NCI-H460 (cell line): ENCODE results near the gene ANKRD55. TPM values are rescaled to one million over a fixed set of nuclear protein-coding genes. Genes with fewer than 3 reads are reported as not detected.
"Not testable (repeated sequence)": the region's sequence is repeated elsewhere in the genome, so short reads cannot be mapped to it uniquely, and the experiment has no call there.

ENCODE experiments used
- DNase-seq: peaks from one replicate; pipeline ENCODE4 v3.0.0-alpha.2; 2016; ENCODE audit warnings: low read depth; ENCODE audit errors: extremely low read depth
- total RNA-seq: library from RNA; depleted of rRNA; stranded (reverse); fragments of >200 nt; shearing (Covaris generic); gene quantifications from 2 replicates; pipeline ENCODE4 v1.2.3, GENCODE V29; 2014

The ANKRD55 gene
- total RNA-seq, 1 experiment from 2014 or later, result not detected

DNA sequence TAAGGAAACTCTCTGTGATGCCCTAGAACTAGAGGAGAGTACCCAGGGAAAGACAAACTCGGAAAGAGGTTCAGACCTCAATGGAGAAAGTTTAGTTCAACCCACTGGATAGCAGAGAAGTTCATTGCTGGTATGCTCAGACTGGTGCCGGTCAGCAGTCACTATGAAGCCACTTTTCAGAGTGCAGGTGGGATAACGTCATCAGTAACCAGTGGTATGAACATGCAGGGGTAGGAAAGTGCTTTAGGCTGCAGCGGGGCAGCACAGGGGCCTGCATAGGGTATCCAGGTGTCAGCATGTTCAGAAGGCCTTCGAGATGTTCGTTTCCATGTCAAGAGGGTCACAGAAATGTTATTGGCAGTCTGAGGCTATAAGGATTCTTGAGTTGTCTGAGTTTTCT, 20.8 kb upstream of the ANKRD55 start:
- DNase-seq, result no peak

- no peak for DNase-seq
Measured at GRCh38 chr5:56253126-56253525, 20.0 kb upstream of the ANKRD55 start.

- no peak for DNase-seq
Measured at GRCh38 chr5:56251918-56252553, 18.9 kb upstream of the ANKRD55 start.

DNA sequence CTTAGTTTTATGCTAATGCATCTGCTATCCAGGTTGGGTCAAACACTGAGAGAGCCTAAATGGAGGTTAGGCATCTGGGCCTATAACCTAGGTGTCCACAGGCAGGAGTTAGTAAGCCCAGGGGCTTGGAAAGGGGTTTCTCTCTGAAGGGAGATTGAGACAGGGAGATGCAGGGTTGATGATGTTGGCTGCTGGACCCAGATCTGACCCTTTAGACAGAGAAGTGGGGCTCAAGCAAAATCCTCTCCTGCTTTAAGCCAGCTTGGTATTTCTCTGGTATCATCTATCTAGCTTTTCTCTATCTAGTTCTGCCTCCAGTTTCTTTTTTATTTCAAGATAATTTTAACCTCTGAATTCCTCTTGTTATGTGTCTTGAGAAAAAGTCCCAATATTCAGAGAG, 18.3 kb upstream of the ANKRD55 start:
- no peak for DNase-seq

- DNase-seq, result no peak
Measured at GRCh38 chr5:56250011-56250410, 16.9 kb upstream of the ANKRD55 start.

DNA sequence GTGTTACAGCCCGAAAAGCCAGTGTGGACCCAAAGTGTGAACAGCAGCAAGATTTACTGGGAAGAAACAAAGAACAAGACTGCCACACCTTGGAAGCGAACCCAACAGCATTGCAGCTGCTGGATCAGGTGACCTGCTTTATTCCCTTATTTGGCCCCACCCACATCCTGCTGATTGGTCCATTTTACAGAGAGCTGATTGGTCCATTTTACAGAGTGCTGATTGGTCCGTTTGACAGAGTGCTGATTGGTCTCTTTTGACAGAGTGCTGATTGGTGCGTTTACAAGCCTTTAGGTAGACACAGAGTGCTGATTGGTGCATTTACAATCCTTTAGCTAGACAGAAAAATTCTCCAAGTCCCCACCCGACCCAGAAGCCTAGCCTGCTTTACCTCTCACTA, 16.0 kb upstream of the ANKRD55 start:
- DNase-seq, result not testable (repeated sequence)

DNA sequence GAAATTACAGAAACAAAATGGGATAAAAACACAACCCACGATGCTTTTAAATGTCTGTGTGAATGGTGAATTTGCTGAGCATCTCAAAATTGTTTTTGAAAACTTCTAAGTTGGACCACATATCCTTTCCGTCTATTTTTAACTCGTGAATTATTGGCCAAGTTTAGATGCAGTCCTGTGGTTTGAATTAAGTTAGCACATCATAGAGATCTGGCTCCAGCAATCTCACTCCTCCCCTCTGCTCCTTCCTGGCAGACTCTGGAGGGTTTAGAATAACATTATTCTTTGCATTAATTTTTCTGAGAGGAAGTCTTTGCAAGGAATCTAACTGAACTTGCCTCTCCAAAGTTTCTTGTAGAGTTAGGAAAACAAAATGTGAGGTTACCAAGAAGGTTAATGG, 14.5 kb upstream of the ANKRD55 start:
- DNase-seq, result no peak

DNA sequence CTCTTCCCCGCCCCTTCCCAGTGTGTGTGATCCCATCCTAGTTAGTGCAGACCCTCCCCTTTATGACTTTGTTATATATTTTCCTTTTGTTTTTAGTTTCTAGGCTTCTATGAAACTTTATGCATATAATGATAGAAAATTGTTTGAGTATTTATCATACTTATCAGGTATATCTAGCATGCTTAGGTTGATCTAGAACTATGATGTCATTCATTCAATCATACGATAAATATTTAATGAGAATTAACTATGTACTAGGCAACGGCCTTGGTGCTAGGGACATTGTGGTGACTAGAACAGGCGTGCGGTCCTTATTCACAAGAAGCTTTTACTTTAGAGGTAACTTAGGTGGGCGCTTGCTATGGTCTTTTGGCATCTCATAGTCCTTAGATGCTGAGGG, 13.6 kb upstream of the ANKRD55 start:
- DNase-seq, result no peak

- DNase-seq, result no peak
Measured at GRCh38 chr5:56245481-56245880, 12.4 kb upstream of the ANKRD55 start.

DNA sequence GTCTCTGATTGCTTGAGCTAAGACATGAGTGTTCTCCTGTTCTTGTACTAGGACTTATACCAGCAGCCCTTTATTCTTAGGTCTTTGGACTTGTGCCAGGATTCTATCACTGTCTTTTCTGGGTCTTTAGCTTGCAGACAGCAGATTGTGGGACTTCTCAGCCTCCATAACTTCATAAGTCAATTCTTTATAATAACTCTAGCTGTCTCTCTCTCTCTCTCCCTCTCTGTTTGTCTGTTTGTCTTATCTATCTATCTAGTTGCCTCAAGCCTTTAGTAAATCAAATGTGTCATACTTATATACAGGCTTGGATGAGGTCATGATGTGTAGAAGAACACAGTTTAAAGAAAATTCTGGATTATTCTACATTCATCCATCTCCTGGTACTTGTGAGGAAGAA, 11.5 kb upstream of the ANKRD55 start:
- no peak for DNase-seq

DNA sequence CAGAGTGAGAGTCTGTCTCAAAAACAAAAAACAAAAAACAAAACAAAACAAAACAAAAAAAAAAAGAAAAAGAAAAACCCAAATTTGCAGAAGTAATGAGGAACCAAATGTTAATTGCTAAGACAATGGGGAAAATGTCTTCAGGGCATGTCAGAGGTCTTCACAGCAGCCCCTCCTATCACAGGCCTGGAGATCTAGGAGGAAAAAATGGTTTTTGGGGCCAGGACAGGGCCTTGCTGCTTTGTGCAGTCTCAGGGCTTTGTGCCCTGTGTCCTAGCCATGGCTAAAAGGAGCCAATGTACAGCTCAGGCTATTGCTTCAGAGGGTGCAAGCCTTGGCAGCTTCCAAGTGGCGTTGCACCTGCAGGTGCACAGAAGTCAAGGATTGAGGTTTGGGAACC, 9.1 kb upstream of the ANKRD55 start:
- DNase-seq, result not testable (repeated sequence)

DNA sequence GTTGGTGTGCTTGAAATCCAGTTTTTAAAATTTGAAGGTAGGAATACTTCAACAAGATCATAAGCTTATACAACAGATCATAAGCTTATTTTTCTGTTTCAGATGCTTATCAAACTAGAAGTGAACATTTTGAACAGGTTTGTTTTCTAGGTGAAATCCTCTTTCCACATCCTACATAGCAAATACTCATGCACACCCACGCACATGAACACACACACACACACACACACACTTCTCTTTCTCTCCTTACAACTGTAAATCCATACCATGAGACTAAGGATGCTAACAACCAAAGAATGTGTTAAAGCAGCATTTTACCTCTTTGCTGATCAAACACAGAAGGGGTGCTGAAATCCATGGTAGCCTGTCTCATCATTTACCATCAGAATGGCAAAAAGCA, 592 bp downstream of the ANKRD55 start:
- no peak for DNase-seq

DNA sequence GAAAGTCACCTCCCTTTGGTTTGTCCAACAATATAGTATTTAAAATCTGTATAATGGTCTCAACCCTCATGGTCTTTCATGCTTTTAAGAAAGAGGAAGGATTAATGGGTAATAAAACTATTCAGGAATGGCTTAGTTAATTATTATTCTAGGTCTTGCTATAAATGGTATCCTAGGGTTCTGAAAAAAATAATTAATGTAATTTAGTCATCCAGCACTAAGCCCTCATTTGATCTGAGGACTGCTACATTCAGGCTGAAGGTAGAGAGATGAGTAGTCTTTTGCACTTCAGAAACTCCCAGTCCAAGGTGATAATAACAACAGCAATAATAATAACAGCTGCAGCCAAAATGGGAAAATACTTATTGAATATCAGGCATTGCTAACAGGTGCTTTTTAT, 2.6 kb downstream of the ANKRD55 start:
- no peak for DNase-seq

GRCh38 chr5:56229111-56229510, 4.0 kb downstream of the ANKRD55 start:
- DNase-seq, result no peak

DNA sequence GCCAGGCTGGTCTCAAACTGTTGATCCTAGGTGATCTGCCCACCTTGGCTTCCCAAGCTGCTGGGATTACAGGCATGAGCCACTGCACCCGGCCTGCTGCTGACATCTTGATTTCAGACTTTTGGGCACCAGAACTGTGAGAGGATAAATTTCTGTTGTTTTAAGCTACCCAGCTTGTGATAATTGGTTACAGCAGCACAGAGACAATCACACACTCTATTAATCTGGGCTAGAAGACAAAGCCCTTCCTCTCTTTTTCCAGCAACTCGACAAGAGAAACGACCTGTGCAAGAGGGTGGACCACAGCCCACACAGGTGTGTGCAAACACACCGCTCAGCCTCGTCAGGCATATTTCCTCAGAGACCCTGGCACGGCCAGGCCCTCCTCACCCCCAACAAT, 4.5 kb downstream of the ANKRD55 start:
- DNase-seq, result no peak

- DNase-seq, result no peak
Measured at GRCh38 chr5:56227691-56228090, 5.4 kb downstream of the ANKRD55 start.

DNA sequence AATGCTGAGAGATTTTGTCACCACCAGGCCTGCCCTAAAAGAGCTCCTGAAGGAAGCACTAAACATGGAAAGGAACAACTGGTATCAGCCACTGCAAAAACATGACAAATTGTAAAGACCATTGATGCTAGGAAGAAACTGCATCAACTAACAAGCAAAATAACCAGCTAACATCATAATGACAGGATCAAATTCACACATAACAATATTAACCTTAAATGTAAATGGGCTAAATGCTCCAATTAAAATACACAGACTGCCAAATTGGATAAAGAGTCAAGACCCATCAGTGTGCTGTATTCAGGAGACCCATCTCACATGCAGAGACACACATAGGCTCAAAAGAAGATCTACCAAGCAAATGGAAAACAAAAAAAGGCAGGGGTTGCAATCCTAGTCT, 9.8 kb downstream of the ANKRD55 start:
- not testable (repeated sequence) for DNase-seq

- not testable (repeated sequence) for DNase-seq
Measured at GRCh38 chr5:56221601-56222000, 11.5 kb downstream of the ANKRD55 start.

- no peak for DNase-seq
Measured at GRCh38 chr5:56215019-56215830, 17.9 kb downstream of the ANKRD55 start.

DNA sequence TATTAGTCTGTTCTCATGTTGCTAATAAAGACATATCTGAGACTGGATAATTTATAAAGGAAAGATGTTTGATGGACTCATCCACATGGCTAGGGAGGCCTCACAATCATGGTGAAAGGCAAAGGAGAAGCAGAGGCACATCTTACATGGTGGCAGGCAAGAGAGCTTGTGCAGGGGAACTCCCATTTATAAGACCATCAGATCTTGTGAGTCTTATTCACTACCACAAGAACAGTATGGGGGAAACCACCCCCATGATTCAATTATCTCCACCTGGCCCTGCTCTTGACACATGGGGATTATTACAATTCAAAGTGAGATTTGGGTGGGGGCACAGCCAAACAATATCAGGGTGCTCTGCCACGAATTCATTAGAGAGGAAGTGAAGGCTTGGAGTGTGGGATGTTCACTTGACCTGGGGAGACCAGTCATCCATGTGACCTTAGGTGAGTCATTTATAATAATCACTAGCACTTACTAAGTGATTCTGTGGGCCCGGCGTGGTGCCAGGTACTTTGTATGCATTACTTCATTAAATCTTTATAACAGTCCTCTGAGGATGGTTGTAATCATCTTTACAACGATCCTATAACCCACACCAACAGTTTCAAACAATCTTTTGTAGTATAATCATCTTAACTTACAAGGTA, 19.1 kb downstream of the ANKRD55 start:
- DNase-seq, result not testable (repeated sequence)

GRCh38 chr5:56212130-56212879, 20.8 kb downstream of the ANKRD55 start:
- DNase-seq, result no peak
